ENCODE measurements around the gene ATP5ME. TPM values are rescaled to one million over a fixed set of nuclear protein-coding genes. Genes with fewer than 3 reads are reported as not detected.

ATP5ME gene
- total and polyA plus RNA-seq, 2 experiments from 2014 or later, result 143 to 669 TPM

DNA sequence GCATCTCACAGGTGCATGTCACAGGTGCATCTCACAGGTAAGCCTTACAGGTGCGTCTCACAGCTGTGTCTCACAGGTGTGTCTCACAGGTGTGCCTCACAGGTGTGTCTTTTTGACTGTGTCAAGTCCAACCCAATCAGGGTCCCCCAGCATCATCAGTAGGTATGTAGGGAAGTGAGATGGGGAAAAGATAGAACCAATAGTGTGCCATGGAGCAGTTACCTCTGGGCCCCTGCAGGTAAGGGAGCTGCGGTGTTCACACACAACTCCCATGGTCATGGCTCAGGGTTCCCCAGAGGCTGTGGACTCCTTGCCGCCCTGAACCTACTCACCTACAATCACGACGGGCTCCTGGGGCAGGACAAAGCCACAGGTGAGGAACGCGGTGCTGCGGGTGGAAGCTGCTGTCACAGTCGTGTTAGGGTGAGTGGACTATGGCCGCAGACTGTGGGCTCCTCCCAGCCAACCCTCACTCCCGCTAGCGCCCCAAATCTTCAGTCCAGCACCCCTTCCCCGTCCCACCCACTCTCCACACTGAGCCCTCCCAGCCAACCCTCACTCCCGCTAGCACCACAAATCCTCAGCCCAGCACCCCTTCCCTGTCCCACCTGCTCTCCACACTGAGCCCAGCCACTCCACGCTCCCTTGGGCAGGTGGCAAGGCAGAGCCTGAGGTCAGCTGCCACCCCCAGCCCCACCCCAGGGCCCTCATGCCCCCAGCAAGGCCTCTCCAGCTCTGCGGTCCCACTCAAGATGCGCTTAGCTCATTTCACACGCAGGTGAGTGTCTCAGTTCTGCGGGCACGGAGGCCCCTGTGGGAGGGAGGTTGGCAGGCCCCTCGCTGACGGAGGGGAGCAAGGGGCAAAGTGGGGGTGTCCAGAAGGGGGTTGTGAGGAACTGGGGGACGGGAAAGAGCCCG, 50.8 kb downstream of the ATP5ME start:
- no peaks in the 10 kb centered on the region for H3K9me3 ChIP-seq (ENCODE audit: low read depth)
- H4K20me1 ChIP-seq (ENCODE audit: insufficient read depth, poor library complexity, severe bottlenecking), result no peaks in the 10 kb centered on the region
- H3K27ac ChIP-seq, result no peak overlapping the region
- DNase-seq (ENCODE audit: low spot score), result no peak
- no peak for TF ChIP-seq EZH2phosphoT487 (IDR thresholded peaks at IDR 0.05; ENCODE audit: low read depth, severe bottlenecking, unreplicated experiment)
- TF ChIP-seq EZH2 (IDR thresholded peaks at IDR 0.05; ENCODE audit: borderline replicate concordance), result no peak
- TF ChIP-seq, protein P1, sequence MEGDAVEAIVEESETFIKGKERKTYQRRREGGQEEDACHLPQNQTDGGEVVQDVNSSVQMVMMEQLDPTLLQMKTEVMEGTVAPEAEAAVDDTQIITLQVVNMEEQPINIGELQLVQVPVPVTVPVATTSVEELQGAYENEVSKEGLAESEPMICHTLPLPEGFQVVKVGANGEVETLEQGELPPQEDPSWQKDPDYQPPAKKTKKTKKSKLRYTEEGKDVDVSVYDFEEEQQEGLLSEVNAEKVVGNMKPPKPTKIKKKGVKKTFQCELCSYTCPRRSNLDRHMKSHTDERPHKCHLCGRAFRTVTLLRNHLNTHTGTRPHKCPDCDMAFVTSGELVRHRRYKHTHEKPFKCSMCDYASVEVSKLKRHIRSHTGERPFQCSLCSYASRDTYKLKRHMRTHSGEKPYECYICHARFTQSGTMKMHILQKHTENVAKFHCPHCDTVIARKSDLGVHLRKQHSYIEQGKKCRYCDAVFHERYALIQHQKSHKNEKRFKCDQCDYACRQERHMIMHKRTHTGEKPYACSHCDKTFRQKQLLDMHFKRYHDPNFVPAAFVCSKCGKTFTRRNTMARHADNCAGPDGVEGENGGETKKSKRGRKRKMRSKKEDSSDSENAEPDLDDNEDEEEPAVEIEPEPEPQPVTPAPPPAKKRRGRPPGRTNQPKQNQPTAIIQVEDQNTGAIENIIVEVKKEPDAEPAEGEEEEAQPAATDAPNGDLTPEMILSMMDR (IDR thresholded peaks at IDR 0.05; ENCODE audit: poor library complexity), result no peak
- H3K36me3 ChIP-seq (replicated peaks; ENCODE audit: insufficient read depth, low read depth), result no peaks in the 10 kb centered on the region
- H3K9me2 ChIP-seq (replicated peaks; ENCODE audit: insufficient read depth), result no peaks in the 10 kb centered on the region
- H2AFZ ChIP-seq, result no peak overlapping the region
- no peak overlapping the region for H3K4me2 ChIP-seq
- no peak overlapping the region for H3K4me3 ChIP-seq
- 89% methylated on average over 20 of the region's 24 CpGs for WGBS (ENCODE audit: low lambda C conversion rate, missing lambda C conversion rate)
- H3K4me1 ChIP-seq (ENCODE audit: insufficient read depth), result no peaks in the 10 kb centered on the region
- no peaks in the 10 kb centered on the region for H3K27me3 ChIP-seq
- H3K79me2 ChIP-seq, result no peaks in the 10 kb centered on the region

Other genes with a start within 250 kb of the ATP5ME start
- gene ZNF721, start 175.1 kb downstream of the ATP5ME start, total RNA-seq, result 16.3 and 21.6 TPM in 2 replicates
- gene ZNF721, start 175.1 kb downstream of the ATP5ME start, polyA plus RNA-seq, result 13.2 and 15.0 TPM in 2 replicates
- gene PIGG, start 175.1 kb downstream of the ATP5ME start, total RNA-seq, result 26.6 and 28.3 TPM in 2 replicates
- 46.9 and 58.1 TPM in 2 replicates for gene PIGG, start 175.1 kb downstream of the ATP5ME start, polyA plus RNA-seq
- gene TMEM271, start 98.0 kb downstream of the ATP5ME start, total RNA-seq, result not detected in 2 replicates
- not detected in 2 replicates for gene TMEM271, start 98.0 kb downstream of the ATP5ME start, polyA plus RNA-seq
- gene PDE6B, start 48.7 kb downstream of the ATP5ME start, total RNA-seq, result 17.3 and 29.5 TPM in 2 replicates
- 24.1 and 26.1 TPM in 2 replicates for gene PDE6B, start 48.7 kb downstream of the ATP5ME start, polyA plus RNA-seq
- 8.9 and 12.6 TPM in 2 replicates for gene MYL5, start 266 bp upstream of the ATP5ME start, total RNA-seq
- 25.1 and 33.7 TPM in 2 replicates for gene MYL5, start 266 bp upstream of the ATP5ME start, polyA plus RNA-seq
- gene SLC49A3, start 14.9 kb upstream of the ATP5ME start, total RNA-seq, result 8.5 and 12.2 TPM in 2 replicates
- gene SLC49A3, start 14.9 kb upstream of the ATP5ME start, polyA plus RNA-seq, result 12.8 and 19.8 TPM in 2 replicates
- gene PCGF3, start 31.6 kb upstream of the ATP5ME start, total RNA-seq, result 43.5 and 43.9 TPM in 2 replicates
- gene PCGF3, start 31.6 kb upstream of the ATP5ME start, polyA plus RNA-seq, result 21.5 and 21.8 TPM in 2 replicates
- gene CPLX1, start 151.9 kb upstream of the ATP5ME start, total RNA-seq, result 0.16 and 0.30 TPM in 2 replicates
- gene CPLX1, start 151.9 kb upstream of the ATP5ME start, polyA plus RNA-seq, result 1.6 and 2.0 TPM in 2 replicates